GM12878 (cell line): Measurements from ENCODE around the gene GALNTL6.

Source experiments
- CREB1 ChIP-seq: IDR thresholded peaks from 2 replicates; pipeline ENCODE4 v1.6.1; 2012; ENCODE audit warnings: low read depth, mild to moderate bottlenecking, inconsistent platforms
- IKZF2 ChIP-seq, 2 experiments: fragments of 450-650 bp; IDR thresholded peaks; 2 replicates each; pipeline ENCODE4 v1.6.1; 2017; ENCODE audit warnings: mild to moderate bottlenecking in 2 of 2, moderate library complexity in 2 of 2
- JUND ChIP-seq: IDR thresholded peaks from 2 replicates; pipeline ENCODE4 v1.6.1; 2012; ENCODE audit warnings: low read depth, mild to moderate bottlenecking, low read length, improper control_type of control experiment, moderate library complexity
- KDM1A ChIP-seq: fragments of 200-600 bp; sonication (generic); IDR thresholded peaks from 2 replicates; pipeline ENCODE4 v1.6.1; 2016; ENCODE audit warnings: borderline replicate concordance
- MTA2 ChIP-seq: fragments of 450-650 bp; IDR thresholded peaks from 2 replicates; pipeline ENCODE4 v1.6.1; 2016; ENCODE audit warnings: low read depth, mild to moderate bottlenecking, moderate library complexity
- NR2C2 ChIP-seq: IDR thresholded peaks from 2 replicates; pipeline ENCODE4 v1.6.1; 2011; ENCODE audit warnings: borderline replicate concordance, low read depth; ENCODE audit not compliant: control insufficient read depth, insufficient read length
- NR2F1 ChIP-seq: fragments of 450-650 bp; conservative IDR thresholded peaks from 2 replicates; pipeline ENCODE4 v1.6.1; 2017; ENCODE audit warnings: mild to moderate bottlenecking
- PAX5 ChIP-seq: IDR thresholded peaks from 2 replicates; pipeline ENCODE4 v1.6.1; 2011; ENCODE audit warnings: low read depth, low read length, borderline replicate concordance
- RBBP5 ChIP-seq: fragments of 200-600 bp; sonication (generic); conservative IDR thresholded peaks from 2 replicates; pipeline ENCODE4 v1.6.1; 2016
- TF ChIP-seq, protein P1 (sequence below): IDR thresholded peaks from 2 replicates; pipeline ENCODE4 v1.6.1; 2012; ENCODE audit warnings: low read depth, low read length, improper control_type of control experiment
- TF ChIP-seq, protein P2 (sequence below), 3 experiments: IDR thresholded peaks in 2 of 3; conservative IDR thresholded peaks in 1 of 3; 2 replicates each; pipeline ENCODE4 v1.5.1; 2011; ENCODE audit warnings: low read depth in 3 of 3, low read length in 3 of 3, mild to moderate bottlenecking in 3 of 3, control low read depth in 2 of 3, moderate library complexity in 2 of 3, inconsistent platforms in 1 of 3, mixed read lengths in 1 of 3; ENCODE audit not compliant: control insufficient read depth in 2 of 3, insufficient read depth in 1 of 3; ENCODE audit errors: extremely low read depth in 1 of 3

DNA sequence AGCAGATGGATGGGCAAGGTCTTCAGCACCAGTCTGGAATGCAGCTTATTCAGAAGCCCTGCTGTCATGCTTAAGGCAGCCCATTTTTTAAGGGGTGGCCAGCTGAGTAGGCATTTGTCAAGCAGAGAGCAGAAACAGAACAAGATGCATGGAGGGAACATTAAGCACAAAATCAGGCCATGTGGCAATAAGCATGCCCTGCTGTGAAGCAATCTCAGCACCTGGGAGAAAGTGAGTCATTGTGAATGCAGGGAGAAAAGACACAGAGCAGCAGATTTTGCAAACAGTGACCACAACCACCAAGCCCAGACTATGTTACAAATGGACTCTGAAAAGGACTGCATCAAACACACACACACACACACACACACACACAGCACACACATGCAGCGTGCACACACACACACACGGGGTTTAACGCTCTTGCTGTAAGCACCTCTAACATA, 1261.3 kb downstream of the GALNTL6 start:
- TF ChIP-seq, protein P1, sequence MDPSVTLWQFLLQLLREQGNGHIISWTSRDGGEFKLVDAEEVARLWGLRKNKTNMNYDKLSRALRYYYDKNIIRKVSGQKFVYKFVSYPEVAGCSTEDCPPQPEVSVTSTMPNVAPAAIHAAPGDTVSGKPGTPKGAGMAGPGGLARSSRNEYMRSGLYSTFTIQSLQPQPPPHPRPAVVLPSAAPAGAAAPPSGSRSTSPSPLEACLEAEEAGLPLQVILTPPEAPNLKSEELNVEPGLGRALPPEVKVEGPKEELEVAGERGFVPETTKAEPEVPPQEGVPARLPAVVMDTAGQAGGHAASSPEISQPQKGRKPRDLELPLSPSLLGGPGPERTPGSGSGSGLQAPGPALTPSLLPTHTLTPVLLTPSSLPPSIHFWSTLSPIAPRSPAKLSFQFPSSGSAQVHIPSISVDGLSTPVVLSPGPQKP = no peak
- TF ChIP-seq PAX5 (no peak), RBBP5 (no peak), NR2C2 (no peak), KDM1A (no peak), IKZF2 (IDR thresholded peaks at IDR 0.05) (no peak), CREB1 (no peak), MTA2 (no peak), NR2F1 (no peak), JUND (no peak)
- TF ChIP-seq, protein P2, sequence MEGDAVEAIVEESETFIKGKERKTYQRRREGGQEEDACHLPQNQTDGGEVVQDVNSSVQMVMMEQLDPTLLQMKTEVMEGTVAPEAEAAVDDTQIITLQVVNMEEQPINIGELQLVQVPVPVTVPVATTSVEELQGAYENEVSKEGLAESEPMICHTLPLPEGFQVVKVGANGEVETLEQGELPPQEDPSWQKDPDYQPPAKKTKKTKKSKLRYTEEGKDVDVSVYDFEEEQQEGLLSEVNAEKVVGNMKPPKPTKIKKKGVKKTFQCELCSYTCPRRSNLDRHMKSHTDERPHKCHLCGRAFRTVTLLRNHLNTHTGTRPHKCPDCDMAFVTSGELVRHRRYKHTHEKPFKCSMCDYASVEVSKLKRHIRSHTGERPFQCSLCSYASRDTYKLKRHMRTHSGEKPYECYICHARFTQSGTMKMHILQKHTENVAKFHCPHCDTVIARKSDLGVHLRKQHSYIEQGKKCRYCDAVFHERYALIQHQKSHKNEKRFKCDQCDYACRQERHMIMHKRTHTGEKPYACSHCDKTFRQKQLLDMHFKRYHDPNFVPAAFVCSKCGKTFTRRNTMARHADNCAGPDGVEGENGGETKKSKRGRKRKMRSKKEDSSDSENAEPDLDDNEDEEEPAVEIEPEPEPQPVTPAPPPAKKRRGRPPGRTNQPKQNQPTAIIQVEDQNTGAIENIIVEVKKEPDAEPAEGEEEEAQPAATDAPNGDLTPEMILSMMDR (IDR thresholded peaks at IDR 0.05 in 2 of 3, conservative IDR thresholded peaks at IDR 0.05 in 1 of 3; ENCODE audit: control insufficient read depth in 2 of 3, extremely low read depth in 1 of 3, insufficient read depth in 1 of 3, low read depth in 3 of 3, low read length in 3 of 3) = no peak
